H1 (cell line): ENCODE results near the gene ANKRD53. TPM values are rescaled to one million over a fixed set of nuclear protein-coding genes. Genes with fewer than 3 reads are reported as not detected.

Experiments used
- polyA plus RNA-seq, 7 experiments: library from polyadenylated mRNA; depleted of rRNA in 3 of 7; stranded (reverse) in 5 of 7; unstranded in 2 of 7; fragments of >200 nt in 5 of 7; fragments of 200-250 nt in 2 of 7; gene quantifications; 1 replicate in 5 of 7; 2 replicates in 1 of 7; 4 replicates in 1 of 7; pipeline versions ENCODE4 v1.2.1 to v1.2.3, GENCODE V29; 2011 to 2013; ENCODE audit warnings: missing spikeins in 2 of 7, mixed read lengths in 2 of 7
- total RNA-seq: library from RNA; stranded (reverse); fragmentation: NEBNext Ultra II Directional; extraction: Animal tissue kit (Norgen Biotek cat#: 25700); gene quantifications from 2 replicates; pipeline ENCODE4 v1.2.1, GENCODE V29; 2021
- TF ChIP-seq, protein P1 (sequence below): IDR thresholded peaks from 2 replicates; pipeline ENCODE4 v1.6.1; 2011; ENCODE audit warnings: low read depth, mild to moderate bottlenecking, low read length; ENCODE audit not compliant: insufficient read depth

The ANKRD53 gene
- total and polyA plus RNA-seq, 2 of the 8 experiments (the other 6 are each of a cell fraction or from before 2014, with no cell fraction given) = 0.39 to 0.70 TPM

DNA sequence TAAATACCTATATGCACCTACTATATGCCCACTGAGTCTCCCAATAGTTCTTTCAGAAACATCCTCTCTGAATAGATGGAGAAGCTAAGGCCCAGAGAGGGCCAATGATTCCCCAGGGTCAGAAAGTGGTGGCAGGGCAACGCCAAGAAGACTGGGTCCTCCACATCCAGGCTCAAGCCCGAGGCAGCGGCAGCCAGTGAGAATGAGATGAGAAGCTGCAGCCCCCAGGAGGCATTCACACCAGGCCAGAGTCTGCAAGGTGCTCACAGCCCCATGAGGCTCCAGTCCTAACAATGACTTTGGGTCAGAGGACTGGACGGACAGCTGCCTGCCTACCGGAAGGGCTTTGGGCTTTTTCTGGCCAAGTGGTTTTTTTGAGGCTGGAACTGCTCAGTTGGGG is 12.7 kb downstream of the ANKRD53 start (continued):
- TF ChIP-seq, protein P1, sequence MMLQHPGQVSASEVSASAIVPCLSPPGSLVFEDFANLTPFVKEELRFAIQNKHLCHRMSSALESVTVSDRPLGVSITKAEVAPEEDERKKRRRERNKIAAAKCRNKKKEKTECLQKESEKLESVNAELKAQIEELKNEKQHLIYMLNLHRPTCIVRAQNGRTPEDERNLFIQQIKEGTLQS = no peak
